ENCODE data around the gene PEPD.

PEPD gene

DNA sequence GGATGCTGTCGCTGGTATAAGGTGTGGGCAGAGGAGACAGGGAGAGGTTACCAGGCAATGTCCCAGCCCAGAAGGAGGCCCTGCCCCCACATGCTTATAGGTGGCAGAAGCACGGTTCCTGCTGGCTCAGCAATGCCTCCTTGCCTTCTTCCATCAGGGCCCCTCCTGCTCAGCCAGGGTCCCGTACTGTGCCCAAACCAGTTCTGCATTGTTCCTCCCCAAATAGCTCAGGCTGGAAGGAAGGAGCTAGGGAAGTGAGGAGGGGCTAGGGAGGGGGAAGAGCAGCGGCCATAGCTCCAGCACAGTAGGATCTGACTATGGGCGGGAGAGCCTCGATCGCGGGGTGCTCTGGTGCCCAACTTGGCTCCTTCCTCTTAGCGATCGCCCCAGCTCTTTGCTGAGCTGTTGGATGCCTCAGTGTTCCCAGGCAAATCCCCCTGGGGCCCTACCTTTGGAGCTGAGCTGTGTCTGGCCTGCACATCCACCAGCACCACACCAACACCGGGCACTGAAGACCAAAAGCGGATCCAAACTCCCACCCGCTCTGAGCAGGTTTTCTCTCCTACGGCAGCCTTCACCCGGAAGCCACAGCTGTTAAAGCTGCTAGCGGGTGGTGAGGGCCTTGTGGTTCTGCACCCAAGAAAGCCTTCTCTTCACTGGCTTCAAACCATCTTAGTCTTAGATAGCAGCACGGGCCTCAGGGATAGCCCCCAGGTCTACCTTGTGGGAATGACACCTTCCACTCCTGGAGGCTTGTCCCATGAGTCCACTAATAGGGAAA lies 32.1 kb upstream of the PEPD start:
- no peaks in the 10 kb centered on the region for H3K36me3 Mint-ChIP-seq (ENCODE audit: low read depth)
- H3K27me3 Mint-ChIP-seq: no peaks in the 10 kb centered on the region
- H3K4me3 Mint-ChIP-seq: no peak overlapping the region
- H3K4me1 Mint-ChIP-seq (ENCODE audit: low read depth): no peaks in the 10 kb centered on the region
- H3K27ac Mint-ChIP-seq: no peak overlapping the region
- no peaks in the 10 kb centered on the region for H3K9me3 Mint-ChIP-seq

DNA sequence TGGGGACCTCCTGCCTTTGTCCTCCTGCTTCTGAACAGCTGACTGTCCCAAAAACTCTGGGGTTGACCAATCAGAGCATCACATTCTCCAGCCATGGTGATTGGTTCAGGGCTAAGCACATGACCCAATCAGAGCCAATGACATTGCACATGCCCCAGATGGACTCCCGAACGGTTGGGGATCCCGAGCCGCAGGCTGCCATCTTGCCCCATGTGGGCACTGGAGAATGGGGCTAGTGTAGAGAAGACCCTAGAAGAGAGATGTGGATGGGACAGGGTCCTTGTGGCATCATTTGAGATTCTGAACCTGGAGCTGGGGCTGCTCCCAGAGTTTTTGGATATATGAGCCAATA lies 31.3 kb upstream of the PEPD start:
- no peaks in the 10 kb centered on the region for H3K27me3 Mint-ChIP-seq
- H3K4me1 Mint-ChIP-seq (ENCODE audit: low read depth): no peaks in the 10 kb centered on the region
- no peaks in the 10 kb centered on the region for H3K9me3 Mint-ChIP-seq
- H3K27ac Mint-ChIP-seq: no peak overlapping the region
- H3K36me3 Mint-ChIP-seq (ENCODE audit: low read depth): no peaks in the 10 kb centered on the region
- H3K4me3 Mint-ChIP-seq: no peak overlapping the region

DNA sequence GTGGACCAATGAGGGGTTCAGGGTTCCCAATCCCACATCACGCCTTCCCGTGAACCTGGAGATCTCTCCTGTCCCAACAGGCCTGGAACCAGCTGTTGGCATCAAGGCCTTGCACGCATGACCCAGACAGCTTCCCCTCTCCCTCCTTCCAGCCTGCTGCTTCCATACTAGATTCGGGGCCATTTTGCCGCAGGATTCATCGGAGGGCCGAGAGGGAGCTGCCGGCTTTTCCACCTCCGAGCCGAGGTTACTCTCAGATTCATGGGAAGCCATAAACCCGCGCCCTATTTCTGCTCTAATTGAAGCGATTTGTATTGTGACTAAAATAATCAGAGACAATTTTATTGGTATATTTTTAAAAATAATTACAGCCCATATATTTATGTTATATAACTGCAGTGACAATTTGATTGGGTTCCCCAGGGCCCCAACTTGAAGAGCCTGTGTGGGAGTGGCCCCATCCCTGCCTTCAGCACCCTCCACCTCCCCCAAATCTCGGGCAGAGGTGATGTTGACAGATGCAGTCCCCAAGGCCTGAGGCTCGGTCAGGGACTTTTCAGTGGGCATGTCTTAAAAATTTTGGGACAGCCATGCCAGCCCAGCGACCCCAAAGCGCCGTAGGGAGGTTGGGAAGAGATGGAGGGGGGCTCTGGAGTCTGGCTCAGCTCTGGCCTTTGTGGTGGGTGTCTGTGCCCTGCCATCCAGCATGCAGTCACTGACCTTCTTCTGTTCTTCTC lies 30.8 kb upstream of the PEPD start:
- Mint-ChIP-seq H3K27ac (no peak overlapping the region), H3K4me3 (no peak overlapping the region), H3K9me3 (no peaks in the 10 kb centered on the region), H3K36me3 (ENCODE audit: low read depth) (no peaks in the 10 kb centered on the region), H3K4me1 (ENCODE audit: low read depth) (no peaks in the 10 kb centered on the region), H3K27me3 (no peaks in the 10 kb centered on the region)

DNA sequence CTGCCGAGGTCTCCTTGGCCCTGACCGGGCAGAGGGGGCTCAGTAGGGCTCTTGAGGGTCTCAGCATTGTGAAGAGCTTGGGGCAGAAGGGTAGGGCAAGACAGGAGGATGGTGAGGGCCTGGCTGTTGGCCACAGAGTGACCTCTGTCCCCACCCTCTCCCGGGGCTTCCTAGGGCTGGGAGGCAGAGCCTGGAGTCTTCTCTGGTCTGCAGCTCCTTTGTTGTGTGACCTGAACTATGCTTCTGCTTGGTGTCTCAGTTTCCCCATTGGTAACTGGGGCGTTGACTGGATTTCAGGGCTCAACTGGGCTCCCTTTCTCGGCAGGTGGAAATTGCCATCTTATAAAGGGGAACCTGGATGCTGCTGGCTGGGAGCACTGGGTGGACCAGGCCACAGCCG lies 30.1 kb upstream of the PEPD start:
- no peaks in the 10 kb centered on the region for H3K27me3 Mint-ChIP-seq
- no peaks in the 10 kb centered on the region for H3K4me1 Mint-ChIP-seq (ENCODE audit: low read depth)
- no peak overlapping the region for H3K27ac Mint-ChIP-seq
- no peaks in the 10 kb centered on the region for H3K36me3 Mint-ChIP-seq (ENCODE audit: low read depth)
- H3K9me3 Mint-ChIP-seq: no peaks in the 10 kb centered on the region
- no peak overlapping the region for H3K4me3 Mint-ChIP-seq

DNA sequence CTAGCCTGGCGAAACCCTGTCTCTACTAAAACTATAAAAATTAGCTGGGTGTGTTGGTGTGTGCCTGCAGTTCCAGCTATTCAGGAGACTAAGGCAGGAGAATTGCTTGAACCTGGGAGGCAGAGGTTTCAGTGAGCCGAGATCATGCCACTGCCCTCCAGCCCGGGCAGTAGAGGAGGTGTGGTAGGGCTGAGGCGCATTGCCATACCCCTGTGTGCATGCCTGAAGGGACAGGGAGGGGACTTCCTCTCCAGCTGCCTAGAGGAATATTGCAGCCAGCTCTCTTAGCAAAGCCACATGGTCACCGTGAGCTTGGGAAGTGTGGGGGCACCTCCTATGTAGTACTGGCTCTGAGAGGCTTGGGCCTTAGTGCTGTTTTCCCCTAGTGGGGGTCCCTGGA lies 29.2 kb upstream of the PEPD start:
- no peaks in the 10 kb centered on the region for H3K4me1 Mint-ChIP-seq (ENCODE audit: low read depth)
- no peak overlapping the region for H3K27ac Mint-ChIP-seq
- no peaks in the 10 kb centered on the region for H3K9me3 Mint-ChIP-seq
- no peaks in the 10 kb centered on the region for H3K27me3 Mint-ChIP-seq
- H3K4me3 Mint-ChIP-seq: no peak overlapping the region
- H3K36me3 Mint-ChIP-seq (ENCODE audit: low read depth): no peaks in the 10 kb centered on the region

DNA sequence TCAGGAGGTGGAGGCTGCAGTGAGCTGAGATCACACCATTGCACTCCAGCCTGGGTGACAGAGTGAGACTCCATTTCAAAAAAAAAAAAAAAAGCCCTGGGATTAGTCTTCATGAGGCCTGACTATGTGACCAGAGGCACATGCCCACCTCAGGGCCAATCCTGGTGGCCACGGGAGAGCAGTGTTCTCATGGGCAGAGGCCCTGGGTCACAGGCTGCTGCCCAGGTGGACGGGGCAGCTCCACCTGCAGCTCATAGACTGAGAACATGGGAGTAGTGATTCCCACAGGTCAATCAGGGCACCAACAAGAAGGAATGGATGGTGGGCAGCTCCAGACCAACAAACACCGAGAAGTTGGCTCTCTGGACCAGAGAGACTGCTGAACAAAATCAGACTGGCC lies 26.1 kb upstream of the PEPD start:
- no peaks in the 10 kb centered on the region for H3K36me3 Mint-ChIP-seq (ENCODE audit: low read depth)
- H3K27me3 Mint-ChIP-seq: peaks cover 4% of the 10 kb centered on the region
- H3K4me3 Mint-ChIP-seq: no peak overlapping the region
- H3K9me3 Mint-ChIP-seq: no peaks in the 10 kb centered on the region
- no peak overlapping the region for H3K27ac Mint-ChIP-seq
- no peaks in the 10 kb centered on the region for H3K4me1 Mint-ChIP-seq (ENCODE audit: low read depth)

DNA sequence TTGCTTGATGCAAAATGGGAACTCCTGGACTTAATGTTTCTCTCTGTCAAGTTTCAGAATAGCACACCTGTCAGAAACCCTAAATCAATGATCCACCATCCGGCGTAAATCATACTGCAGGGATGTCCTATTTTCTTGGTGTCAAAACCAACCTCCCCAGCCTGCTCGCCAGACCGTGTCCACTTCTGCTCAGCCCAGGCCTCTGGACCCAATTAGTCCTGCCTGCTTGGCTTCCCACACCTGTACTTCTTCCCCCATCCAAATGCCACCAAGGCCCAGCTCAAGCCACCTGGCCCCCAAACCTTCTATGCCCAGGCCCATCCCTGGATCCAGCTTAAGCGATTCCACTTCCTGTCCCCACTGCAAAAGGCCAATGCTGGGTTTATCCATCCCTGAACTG lies 25.1 kb upstream of the PEPD start:
- no peak overlapping the region for H3K27ac Mint-ChIP-seq
- no peak overlapping the region for H3K4me3 Mint-ChIP-seq
- H3K36me3 Mint-ChIP-seq (ENCODE audit: low read depth): no peaks in the 10 kb centered on the region
- no peaks in the 10 kb centered on the region for H3K4me1 Mint-ChIP-seq (ENCODE audit: low read depth)
- H3K9me3 Mint-ChIP-seq: no peaks in the 10 kb centered on the region
- peaks cover 12% of the 10 kb centered on the region for H3K27me3 Mint-ChIP-seq

DNA sequence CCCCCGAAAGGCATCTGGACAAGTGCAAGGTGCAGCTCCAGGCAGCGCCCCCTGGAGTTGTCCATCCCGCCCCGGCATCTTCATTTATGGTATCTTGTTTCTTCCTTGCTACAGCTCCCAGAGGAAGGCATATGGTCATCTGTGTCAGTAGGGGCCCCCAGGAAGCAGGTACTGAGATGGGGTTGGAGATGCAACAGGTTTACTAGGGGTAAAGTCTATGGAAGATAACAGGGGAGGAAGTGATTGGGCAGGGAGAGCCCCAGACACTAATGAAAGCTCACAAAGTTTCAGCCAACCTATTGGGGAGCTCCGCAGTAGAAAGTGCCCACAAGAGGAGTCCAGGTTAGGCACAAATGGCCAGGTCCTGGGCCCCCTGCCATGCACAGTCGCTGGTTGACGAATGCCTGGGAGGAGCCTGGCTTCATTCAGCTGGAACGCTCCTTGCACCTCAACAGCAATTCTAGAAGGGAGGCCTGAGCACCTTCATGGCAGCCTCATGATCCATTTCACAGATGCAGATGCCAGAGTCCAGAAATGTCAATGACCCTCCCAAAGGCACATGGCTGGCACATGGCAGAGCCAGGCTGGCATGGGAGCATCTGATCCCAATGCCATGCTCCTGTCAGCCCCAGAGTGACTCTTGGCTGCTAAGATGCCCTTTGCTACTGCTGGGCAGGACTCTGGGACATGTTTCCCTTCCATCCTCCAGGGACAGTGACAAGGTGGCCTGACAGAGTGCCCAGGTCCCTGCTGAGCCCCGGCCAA lies 23.8 kb upstream of the PEPD start:
- Mint-ChIP-seq H3K27me3 (peaks cover 15% of the 10 kb centered on the region), H3K36me3 (ENCODE audit: low read depth) (no peaks in the 10 kb centered on the region), H3K9me3 (no peaks in the 10 kb centered on the region), H3K27ac (no peak overlapping the region), H3K4me1 (ENCODE audit: low read depth) (no peaks in the 10 kb centered on the region), H3K4me3 (no peak overlapping the region)

DNA sequence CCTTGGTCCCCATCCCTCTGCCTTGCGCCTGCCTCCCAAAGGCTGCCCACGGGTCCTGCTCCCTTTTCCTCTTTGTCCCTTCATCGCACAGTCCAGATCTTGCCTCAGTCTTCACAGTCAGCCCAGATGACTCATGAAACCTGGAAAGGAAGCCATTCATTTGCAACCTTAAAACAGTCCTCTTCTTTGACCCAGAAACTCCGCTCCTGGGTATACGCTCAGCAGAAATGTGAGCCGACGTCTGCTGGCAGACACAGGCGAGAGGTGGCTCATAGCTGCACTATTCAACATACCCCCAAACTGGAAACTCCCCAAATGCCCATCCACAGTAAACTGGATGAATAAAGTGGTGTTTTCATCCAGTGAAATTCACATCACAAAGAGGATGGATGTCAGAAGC lies 13.6 kb upstream of the PEPD start:
- Mint-ChIP-seq H3K9me3 (no peaks in the 10 kb centered on the region), H3K36me3 (ENCODE audit: low read depth) (no peaks in the 10 kb centered on the region), H3K4me3 (no peak overlapping the region), H3K27me3 (peaks cover 13% of the 10 kb centered on the region), H3K4me1 (ENCODE audit: low read depth) (no peaks in the 10 kb centered on the region), H3K27ac (no peak overlapping the region)

DNA sequence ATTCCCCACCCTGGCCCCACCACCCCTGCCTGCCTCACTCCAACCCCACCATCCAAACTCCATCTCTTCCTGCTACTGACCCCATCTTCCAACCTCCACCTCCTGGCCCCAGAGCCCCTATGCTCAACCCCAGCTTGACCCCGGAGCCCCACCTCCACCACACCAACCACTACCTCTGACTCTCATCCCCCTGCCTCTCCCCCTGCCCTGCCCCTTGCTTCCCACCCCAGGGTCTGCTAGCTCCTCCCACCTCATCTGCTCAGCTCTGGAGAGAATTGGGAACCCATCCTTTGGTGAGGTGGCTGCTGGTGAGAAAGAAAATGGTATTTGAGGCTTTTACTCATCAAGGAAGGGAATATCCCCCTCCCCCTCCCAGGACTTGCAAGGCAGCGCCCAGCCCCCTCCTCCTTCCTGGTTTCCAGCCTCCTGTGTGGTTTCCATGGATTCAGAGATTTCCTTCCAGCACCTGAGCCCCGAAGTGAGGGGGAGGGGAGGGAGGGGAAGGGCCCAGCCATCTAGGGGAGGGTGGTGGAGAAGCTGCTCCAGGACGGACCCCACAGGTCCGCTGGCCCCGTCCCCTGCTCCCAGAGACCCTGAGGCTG lies 11.4 kb upstream of the PEPD start:
- H3K9me3 Mint-ChIP-seq: no peaks in the 10 kb centered on the region
- H3K27ac Mint-ChIP-seq: no peak overlapping the region
- H3K4me1 Mint-ChIP-seq (ENCODE audit: low read depth): no peaks in the 10 kb centered on the region
- no peaks in the 10 kb centered on the region for H3K36me3 Mint-ChIP-seq (ENCODE audit: low read depth)
- H3K27me3 Mint-ChIP-seq: peaks cover 10% of the 10 kb centered on the region
- no peak overlapping the region for H3K4me3 Mint-ChIP-seq

DNA sequence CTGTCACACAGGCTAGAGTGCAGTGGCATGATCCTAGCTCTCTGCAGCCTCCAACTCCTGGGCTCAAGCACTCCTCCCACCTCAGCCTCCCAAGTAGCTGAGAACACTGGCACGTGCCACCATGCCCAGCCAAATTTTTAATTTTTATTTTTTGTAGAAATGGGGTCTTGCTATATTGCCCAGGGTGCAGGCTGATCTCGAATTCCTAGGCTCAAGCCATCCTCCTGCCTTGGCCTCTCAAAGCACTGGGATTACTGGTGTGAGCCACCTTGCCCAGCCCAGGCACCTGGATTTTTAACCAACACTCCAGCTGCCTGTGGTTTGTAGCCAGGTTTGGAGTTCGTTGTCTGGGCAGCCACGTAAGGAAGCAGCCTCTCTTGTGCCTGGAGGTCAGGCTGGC lies 9.3 kb upstream of the PEPD start:
- Mint-ChIP-seq H3K27ac (no peak overlapping the region), H3K36me3 (ENCODE audit: low read depth) (no peaks in the 10 kb centered on the region), H3K4me3 (no peak overlapping the region), H3K4me1 (ENCODE audit: low read depth) (no peaks in the 10 kb centered on the region), H3K27me3 (peaks cover 6% of the 10 kb centered on the region), H3K9me3 (no peaks in the 10 kb centered on the region)

DNA sequence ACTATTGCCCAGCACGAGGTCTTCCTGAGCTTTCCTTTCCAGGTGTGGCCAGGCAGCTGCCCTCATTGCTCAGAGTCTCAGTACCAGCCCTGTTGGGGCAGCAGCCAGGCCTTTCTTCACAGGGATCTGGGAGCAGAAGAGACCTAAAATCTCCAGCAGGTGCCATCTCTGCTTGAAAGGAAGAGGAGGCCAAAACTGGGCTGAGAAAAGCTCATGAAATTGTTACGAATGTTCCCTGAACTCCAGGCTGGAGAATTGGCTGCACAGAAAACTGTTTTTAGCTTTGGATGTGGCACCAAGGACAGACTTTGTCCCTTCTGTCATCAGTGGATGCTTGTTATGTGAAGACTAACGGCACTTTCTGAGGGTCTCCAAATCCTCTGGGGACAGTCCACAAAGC lies 8.7 kb upstream of the PEPD start:
- no peak overlapping the region for H3K27ac Mint-ChIP-seq
- peaks cover 3% of the 10 kb centered on the region for H3K27me3 Mint-ChIP-seq
- H3K36me3 Mint-ChIP-seq (ENCODE audit: low read depth): no peaks in the 10 kb centered on the region
- no peaks in the 10 kb centered on the region for H3K9me3 Mint-ChIP-seq
- H3K4me3 Mint-ChIP-seq: no peak overlapping the region
- H3K4me1 Mint-ChIP-seq (ENCODE audit: low read depth): no peaks in the 10 kb centered on the region

DNA sequence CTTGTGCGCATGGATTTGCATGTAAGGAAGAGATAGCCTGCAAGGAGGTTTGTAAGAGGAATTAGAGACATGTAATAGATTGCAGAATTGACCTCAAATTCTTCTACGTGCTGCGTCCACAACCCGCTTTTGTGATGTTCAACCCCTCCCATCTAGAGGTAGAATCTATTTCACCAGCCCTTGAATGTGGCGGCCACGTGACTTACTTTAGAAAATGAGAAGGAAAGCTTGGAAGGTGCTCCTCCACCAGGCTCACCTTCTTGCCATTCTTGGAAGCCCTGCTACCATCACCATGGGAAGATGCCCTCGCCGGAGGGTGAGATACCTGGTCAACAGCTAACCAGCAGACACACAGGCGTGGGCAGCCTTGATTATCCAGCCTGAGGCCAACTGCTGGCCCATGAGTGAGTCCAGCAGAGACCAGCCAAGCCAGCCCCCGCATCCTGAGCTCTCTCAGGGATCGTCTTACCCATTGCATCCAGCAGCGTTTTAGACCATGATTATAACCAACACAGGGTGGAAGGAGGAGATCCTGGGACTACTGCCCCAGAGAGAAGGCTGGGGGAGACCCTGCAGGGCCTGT lies 7.6 kb upstream of the PEPD start:
- no peaks in the 10 kb centered on the region for H3K36me3 Mint-ChIP-seq (ENCODE audit: low read depth)
- no peak overlapping the region for H3K4me3 Mint-ChIP-seq
- no peaks in the 10 kb centered on the region for H3K4me1 Mint-ChIP-seq (ENCODE audit: low read depth)
- H3K9me3 Mint-ChIP-seq: no peaks in the 10 kb centered on the region
- no peaks in the 10 kb centered on the region for H3K27me3 Mint-ChIP-seq
- H3K27ac Mint-ChIP-seq: no peak overlapping the region

DNA sequence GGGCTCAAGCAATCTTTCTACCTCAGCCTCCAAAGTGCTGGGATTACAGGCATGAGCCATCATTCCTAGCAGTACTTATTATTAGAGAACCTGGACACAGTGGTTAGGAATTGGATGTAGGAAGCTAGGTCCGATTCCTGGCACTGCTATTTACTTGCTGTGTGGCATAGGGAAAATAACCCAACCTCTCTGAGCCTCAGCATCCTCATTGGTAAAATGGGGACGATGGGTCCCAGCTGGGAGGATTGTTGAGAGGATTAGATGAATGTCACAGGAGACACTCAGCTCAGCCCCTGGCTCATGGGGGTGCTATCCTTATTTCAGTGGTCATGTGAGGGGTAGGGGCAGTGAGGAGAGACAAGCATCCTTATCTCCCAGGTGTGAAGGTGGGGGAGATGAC lies 6.8 kb upstream of the PEPD start:
- no peak overlapping the region for H3K4me3 Mint-ChIP-seq
- H3K27me3 Mint-ChIP-seq: no peaks in the 10 kb centered on the region
- H3K27ac Mint-ChIP-seq: no peak overlapping the region
- no peaks in the 10 kb centered on the region for H3K36me3 Mint-ChIP-seq (ENCODE audit: low read depth)
- H3K9me3 Mint-ChIP-seq: no peaks in the 10 kb centered on the region
- no peaks in the 10 kb centered on the region for H3K4me1 Mint-ChIP-seq (ENCODE audit: low read depth)

DNA sequence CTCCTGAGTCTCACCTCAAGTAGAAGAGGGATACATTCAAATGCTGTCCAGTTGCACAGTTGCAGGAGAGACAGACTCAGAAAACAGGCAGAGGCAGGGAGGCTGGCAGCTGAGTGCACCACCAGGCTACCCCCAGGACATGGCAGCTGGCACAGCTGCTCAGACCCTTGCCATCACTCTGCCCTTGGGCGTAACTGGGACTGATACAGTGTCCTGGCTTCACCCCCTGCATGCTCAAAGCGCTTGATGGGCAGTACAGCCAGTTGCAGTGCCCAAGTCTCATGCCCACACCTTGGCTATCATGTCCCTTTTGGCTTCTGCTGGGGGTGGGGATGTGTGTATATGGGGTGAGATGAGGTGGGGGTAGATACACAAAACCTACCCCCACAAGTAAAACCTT lies 5.5 kb upstream of the PEPD start:
- H3K4me1 Mint-ChIP-seq (ENCODE audit: low read depth): peaks cover 3% of the 10 kb centered on the region
- H3K4me3 Mint-ChIP-seq: no peak overlapping the region
- H3K36me3 Mint-ChIP-seq (ENCODE audit: low read depth): no peaks in the 10 kb centered on the region
- H3K27me3 Mint-ChIP-seq: no peaks in the 10 kb centered on the region
- no peaks in the 10 kb centered on the region for H3K9me3 Mint-ChIP-seq
- no peak overlapping the region for H3K27ac Mint-ChIP-seq

Data from stimulated activated naive CD8-positive, alpha-beta T cell treated with anti-CD3 and anti-CD28 coated beads, Interleukin-15, Interleukin-2, amounts not matched to agents 100 ng/mL and 50 ng/mL, for 24 hours (primary cell).